ENCODE data around the gene KRT82.
"Not testable (repeated sequence)": the region's sequence is repeated elsewhere in the genome, so short reads cannot be mapped to it uniquely, and the experiment has no call there.

KRT82 gene

DNA sequence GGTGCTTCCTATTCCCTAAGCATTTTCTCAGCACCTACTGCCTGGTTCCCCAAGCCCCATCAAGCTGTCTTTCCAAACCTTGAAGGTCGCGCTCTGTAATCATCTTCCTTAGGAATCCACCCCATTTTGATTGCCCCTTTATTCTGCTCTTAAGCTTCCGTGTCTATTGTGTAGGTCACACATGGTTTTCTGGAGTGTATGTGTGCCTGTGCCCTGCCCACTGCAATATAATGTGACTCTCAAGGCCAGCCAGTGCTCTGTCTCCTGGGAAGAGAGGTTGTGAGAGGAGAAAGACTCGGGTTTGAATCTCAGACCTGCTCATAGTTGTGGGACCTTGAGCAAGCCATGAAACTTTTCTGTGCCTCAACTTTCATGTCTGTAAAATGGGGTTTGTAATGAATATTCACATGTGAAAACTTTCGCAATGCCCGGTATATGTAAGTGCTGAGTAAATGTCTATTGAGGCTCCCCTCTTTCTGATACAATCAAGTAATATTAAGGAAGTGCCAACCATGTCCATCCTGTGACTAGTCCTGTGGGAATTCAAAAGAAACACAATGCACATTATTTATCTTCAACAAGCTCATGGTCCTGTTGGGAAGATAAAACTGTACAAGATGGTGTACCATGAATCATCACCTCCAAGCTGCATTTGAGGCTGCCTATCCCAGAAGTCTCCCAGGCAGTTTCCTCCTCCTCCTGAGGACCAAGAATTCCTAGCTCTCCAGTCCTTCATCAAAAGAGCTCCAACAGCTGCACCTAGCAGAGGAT lies 28.8 kb upstream of the KRT82 start:
- no peak for DNase-seq

DNA sequence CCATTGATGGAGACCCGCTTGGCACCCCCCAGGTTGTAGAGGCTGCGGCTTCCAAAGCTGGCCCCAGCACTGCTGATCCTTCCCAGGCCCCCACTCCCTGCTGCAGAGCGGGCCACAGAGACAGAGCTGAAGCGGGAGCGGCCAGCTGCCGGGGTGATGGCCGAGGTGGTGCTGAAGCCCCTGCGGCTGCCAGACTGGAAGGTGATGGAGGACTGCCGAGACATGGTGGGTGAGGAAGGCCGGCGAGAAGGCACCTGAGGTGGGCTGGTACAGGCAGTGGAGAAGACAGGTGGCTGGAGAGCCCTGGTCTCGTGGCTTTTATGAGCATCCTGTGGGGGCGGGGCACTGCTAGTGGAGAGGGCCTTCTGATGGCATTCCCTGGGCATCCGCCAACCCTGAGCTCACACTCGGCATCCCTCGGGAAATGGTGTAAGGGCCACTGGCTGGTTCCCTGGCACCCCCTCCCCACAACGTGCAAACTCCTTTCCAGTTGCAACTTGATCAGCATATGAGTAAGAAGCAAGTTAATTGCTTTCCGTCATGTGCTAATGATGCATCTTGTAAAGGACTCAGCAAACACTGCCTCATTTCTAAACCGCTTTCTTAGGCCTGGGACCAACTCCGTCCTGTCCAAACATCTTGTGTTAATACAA lies 28.1 kb upstream of the KRT82 start, which contains the start of gene KRT75:
Gene KRT75, minus strand, starts transcription at position 291 of the 653 bp plus-strand sequence. Its CDS starts 67 bp downstream, at position 224.
- no peak for DNase-seq

DNA sequence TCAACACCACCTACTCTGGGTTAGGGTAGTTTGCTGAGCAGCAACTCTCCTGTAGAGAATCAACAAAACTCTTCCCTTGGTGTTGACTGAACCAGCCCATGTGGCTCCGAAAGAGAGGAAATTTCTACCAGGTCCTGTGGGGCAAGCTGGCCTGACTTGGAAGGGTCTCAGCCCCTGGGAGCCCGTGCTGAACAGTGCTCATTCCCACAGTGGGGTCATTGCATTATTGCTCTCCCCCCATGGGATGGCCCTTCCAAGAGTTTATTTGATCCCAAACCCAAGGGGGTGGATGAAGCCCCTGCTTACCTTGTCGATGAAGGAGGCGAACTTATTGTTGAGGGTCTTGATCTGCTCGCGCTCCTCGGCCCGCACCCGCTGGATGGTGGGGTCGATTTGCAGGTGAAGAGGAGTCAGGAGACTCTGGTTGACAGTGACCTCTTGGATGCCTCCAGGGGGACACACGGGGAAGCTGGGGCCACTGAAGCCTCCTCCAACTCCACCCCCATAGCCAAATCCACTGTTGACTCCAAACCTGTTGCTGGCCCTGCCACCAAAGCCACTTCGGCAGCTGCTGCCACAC lies 27.5 kb upstream of the KRT82 start:
- no peak for DNase-seq

DNA sequence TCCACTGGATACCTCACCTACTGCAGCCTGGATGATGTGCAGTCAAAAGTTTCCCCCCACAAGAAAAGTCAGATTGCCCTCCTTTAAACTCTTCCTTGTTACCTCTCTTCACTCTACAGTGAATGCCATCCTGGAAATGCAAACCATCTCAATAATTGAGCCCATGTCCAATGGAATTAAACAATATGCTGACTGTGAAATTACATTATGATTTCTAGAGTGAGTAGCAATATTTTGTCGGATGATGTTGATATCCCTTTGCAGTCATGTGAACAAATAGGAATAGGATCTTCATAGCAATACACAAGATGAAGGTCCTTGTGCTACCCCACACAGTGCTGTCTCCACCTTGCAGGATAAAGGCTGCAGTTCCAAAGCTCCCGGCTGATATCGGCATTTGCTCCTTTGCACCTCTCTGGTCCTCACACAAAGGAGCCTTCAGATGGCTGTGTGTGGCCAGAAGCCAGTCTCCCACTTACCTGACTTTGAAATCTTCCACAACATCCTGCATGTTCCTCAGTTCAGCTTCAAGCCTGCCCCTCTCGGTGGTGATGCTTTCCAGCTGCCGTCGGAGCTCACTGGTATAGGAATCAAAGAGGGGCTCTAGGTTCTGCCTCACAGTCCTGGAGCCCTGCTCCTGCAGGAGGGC lies 26.5 kb upstream of the KRT82 start:
- no peak for DNase-seq

DNA sequence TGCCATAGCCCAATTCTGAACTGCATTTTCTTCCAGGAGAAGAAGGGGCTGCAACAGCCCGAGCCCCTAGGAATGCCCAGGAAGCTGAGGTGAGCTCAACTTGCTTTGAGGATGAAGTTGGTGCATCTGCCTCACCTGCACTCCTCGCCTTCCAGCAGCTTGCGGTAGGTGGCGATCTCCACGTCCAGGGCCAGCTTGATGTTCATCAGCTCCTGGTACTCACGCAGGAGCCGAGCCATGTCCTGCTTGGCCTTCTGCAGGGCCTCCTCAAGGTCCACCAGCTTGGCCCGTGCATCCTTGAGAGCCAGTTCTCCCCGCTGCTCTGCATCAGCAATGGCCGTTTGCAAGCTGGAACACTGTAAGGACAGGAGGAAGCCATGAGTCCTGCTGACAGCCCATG lies 22.0 kb upstream of the KRT82 start:
- no peak for DNase-seq

DNA sequence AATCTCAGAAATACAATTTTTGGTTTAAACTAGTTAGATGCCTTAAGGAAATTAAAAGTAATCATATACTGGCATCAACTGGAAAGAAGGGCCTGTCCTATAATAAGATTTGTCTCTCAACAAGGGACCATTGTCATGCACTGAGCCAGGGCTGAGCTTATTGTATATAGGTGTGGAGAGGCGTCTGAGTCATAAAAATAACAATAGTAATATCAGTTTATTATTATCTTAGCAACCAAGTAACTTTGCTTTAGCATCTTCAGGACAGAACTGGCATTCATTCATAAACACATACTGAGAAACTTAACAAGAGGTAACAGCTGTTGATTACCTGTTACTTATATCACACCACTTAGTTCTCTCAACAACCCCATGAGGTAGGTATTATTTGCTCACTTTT lies 20.9 kb upstream of the KRT82 start:
- DNase-seq = no peak

DNA sequence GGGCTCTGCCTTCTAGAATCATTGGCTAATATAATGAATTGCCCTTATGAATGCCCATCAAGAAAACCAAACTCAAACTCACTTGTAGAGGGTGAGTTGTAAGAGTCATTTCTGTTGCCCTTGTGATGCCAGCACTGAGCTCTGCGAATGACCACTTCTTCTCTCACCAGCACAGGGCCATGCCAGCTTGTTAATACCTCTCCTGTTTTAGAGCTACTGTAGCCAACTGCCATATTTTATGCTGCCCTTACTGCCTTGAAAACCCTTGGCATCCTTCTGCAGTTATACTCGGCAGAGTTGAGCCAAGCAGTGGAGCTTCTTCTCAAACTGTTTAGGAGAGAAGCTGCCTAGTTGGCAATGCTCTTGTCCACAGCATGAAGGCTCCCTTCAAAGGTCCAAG lies 19.9 kb upstream of the KRT82 start:
- DNase-seq = no peak

DNA sequence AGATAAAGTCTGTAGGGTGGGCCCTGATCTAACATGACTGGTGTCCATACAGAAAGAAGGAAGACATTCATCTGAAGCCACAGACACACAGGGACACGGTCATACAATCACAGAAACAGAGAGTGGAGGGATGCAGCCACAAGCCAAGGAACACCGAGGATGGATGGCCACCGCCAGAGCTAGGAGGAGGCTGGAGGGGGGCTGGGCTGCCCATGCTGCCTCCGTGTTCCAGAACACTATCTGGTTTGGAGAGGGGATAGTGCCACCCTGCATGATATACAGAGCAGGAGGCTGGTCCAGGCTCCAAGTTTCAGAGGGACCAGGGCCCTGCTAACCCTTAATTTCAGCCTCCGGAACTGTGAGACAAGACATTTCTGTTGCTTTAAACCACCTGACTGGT lies 19.3 kb upstream of the KRT82 start:
- no peak for DNase-seq

DNA sequence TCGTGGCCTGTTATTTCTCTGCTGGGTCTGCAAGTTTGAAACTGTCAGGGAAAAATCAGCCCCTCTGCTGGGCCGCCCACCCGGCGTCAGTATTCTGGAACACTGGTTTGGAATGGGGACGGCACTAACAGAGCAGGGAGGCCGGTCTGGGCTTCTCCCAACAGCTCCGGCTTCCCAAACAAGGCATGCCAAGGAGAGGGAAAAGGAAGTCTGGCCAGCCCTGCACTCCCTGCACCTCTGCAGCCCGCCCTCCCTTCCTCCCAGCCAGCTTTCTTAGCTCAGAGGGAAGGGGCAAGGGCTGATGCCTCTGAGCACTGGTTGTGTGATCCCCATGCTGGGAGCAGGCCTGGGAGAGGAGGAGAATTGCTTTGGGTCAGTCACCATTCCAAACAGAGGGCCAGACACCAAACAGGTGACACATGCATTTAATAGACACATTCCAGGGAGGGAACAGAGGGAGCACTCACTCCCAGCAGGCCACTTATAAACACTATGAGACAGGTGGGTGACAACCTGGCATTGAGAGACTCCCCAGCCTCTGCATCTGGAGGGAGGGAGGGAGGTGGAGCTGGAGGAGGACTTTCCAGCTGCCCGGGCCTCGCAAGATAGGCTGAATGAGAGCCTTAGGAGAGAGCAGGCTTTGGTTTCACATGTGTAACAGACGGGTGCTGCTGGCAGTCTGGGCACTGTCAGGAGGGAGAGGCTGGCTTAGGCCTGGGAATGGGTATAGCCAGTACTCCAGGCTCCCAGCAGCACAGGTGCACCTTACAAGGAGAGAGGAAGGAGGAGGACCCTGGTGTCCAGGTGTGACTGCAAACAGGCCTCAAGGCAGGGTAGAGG lies 17.7 kb upstream of the KRT82 start:
- no peak for DNase-seq

DNA sequence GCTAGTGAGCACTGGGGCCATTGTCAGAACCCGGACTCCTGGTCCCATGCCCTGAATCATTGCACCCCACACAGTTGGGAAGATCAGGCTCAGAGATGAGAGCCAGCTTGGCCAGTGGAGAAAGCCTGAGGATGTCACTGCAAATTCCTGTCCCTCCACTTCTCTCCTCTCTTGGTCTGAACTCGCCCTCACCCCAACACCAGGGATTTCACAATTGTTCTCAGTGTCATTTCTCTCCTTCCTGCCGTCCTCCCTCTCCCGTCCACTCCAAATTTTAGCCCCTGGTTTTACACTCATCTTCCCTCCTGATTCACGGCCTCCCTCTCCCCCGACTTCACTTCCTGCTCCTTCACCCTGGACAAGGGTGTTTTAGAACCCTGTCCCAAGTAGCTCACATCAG lies 16.9 kb upstream of the KRT82 start:
- no peak for DNase-seq

DNA sequence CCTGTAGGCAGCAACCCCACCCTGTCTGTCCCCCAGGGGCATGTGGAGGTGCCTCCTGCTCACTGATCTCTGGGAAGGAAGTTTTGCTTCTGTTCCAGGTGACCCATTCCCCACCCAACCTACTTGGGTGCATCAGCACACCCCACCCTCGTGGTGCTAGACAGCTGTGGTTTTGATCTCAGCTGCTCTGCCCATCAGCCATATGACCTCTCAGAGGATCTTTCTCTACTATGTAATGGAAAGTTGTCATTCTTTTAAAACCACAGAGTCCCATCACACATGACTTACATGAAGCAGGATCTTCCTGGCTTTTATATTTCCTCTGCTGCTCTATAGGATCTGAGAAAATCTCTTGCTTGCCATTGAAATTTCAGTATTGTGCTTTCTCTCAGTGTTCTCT lies 13.5 kb upstream of the KRT82 start:
- no peak for DNase-seq

DNA sequence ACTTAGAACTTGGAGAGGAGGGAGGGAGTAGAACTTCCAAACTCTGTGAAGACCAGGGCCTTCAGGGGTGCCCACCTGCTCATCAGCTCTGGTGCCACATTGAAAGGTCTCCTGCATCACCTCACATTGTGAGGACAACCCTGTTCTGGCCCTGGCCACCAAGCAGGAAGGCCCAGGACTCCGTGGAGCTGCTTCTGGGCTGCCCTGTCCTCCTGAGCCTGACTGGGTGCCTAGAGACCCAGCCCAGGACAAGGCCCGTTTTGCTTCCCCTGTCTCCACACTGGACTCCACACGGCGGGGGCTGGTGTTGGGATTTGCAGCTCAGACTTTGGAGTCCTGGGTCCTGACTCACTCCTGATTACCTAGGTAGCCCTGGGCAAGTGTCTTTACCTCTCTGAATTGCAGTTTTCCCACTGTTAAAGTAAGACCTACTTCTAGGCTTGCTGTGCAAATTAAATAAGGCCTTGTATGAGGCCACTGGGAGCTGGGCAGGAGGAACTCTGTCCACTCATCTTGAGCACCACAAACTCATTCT lies 12.5 kb upstream of the KRT82 start:
- DNase-seq = no peak

DNA sequence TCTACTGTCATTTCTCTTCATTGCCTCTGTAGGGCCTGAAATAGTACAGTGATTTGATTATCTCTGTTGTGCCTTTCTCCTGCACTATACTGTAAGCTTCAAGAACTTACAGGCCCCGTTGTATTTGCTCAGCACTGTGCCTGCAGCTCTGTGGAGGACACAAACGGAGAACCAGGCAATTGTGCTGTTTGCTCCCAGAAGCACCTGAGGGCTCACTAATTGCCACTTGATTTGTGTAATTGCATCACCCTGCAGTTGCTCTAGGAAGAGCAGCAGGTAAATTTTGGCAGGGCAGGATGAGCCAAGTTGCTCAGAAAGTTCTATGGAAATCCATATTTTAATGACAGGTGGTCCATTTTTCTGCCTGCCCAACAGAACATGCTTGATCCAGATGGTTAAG lies 11.6 kb upstream of the KRT82 start:
- no peak for DNase-seq

DNA sequence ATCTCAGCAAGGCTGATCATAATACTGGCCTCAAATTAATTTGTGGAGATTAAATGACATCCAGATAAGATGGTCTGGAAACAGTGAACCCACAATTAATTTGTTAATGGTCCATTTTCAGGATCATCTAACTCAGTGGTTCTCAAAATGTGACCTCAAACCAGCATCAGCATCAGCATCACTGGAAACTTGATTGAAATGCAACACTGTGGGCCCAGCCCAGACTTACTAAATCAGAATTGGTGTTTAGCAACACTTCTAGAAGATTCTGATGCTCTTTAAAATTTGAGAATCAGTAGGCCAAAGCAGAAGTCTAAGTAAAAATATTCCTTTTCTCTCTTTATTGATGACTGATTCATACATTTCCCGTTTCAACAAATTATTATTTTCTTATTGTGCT lies 10.7 kb upstream of the KRT82 start:
- DNase-seq = no peak

DNA sequence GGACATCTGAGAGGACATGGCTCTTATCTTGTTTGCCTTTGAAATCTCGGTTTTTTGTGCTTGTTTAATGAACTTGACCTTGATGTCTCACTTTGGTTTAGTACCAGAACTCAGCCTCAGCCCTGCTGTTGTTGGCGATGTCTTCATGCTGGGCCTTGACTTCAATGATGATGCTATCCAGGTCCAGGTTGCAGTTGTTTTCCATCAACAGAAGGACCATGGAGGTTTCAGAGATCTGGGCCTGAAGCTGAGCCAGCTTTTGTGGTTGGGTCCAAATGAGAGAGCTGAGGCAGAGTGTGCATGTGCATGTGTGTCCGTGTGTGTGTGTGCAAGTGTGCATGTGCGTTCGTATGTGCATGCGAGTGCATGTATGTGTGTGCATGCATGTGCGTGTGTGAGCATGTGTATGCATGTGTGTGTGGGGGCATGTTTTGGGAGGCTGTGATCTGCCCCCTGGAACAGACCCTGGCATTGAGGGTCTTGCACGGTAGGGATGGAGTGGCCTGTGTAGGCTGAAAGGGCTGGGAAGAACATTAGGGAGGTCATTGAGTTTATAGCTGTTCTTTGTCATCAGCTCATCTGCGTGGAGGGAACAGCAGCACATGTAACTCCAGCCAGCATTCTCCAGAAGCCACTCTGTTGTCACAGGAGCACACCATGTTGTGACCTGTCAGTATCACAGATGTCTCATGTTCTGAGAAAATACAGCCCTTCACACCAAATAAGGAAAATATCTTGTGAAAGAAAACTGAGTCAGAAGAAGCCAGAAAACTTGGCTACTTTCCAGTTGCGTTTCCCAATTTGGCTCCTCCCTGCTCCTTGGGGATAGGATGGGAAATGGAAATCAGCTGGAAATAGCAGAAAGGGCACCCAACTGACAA lies 10.0 kb upstream of the KRT82 start:
- DNase-seq = no peak

DNA sequence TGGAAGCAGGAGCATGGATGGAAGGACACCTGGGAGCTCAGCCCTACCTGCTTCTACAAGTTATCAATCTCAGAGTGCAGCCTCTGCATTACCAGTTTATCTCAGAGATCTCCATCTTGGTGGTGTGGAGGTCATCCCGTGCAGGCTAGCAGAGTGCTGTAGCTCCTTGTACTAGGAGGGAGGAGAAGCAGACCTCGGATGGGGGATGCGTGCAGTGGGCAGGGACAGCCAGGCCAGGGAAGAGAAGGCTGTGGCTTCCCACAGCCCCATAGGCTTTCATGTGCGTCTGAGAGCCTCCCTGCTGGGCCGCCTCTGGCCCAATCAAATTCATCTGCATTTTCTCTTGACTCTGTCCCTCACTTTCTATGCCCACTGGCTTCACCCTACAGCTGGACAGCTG lies 8.8 kb upstream of the KRT82 start:
- no peak for DNase-seq

DNA sequence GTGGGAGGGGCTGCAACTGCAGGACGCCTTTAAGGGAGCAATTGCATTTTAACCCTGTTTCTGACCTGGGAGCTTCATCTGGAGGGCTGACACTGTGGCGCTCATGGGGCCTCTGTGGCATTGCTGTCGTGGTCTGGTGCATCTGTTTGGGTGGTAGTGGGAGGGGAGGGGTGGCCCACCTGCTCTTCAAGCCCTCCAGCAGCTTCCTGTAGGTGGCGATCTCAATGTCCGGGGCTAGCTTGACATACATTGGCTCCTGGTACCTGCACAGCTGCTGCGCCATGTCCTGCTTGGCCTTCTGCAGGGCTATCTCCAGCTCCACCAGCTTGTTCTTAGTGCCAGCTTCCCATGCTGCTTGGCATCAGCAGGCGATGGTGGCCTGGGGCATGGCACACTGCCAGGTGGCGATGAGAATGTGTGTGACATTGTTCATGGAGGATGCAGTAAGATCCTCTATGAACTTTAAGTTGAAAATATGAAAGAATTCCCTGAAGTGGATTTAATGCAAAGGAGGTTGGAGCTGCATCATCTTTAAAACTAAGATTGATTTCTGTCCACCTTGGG lies 7.7 kb upstream of the KRT82 start:
- no peak for DNase-seq

DNA sequence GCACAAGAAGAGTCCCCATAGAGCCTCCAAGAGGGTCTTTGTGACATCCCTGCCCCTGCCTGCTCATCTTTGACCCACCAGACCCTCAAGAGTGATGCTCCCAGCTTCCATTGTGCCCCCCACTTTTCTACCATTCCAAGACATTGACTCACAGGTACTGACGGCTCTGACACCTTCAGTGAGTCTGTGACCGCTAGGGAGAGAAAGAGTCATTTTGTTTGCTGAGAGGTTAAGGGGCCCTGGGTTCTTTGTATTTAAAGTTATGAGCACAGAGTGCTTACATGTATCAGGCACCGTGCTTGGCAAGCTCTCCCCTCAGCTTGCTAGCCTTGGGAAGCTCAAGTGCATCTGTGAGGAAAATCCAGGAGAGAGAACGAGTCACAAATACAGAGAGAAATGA lies 7.1 kb upstream of the KRT82 start:
- no peak for DNase-seq

DNA sequence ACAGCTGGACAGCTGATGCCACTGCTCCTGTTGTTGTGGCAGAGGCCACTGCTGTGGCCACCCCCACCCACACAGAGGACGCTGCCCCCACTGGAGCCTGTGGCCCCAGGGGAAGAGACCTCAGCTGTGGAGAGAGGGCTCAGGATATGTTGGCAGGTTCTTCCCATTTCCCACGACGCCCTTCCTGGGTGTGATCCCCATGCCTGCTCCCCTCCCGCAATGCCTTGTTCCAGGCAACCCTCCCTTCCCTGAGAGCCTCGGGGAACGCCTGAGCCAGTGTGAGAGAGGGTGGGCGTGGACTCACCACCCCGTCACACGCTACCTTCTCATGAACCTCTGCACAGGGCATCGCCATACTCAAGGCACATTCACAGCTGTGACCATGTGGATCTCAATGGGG lies 5.7 kb upstream of the KRT82 start:
- DNase-seq = no peak

DNA sequence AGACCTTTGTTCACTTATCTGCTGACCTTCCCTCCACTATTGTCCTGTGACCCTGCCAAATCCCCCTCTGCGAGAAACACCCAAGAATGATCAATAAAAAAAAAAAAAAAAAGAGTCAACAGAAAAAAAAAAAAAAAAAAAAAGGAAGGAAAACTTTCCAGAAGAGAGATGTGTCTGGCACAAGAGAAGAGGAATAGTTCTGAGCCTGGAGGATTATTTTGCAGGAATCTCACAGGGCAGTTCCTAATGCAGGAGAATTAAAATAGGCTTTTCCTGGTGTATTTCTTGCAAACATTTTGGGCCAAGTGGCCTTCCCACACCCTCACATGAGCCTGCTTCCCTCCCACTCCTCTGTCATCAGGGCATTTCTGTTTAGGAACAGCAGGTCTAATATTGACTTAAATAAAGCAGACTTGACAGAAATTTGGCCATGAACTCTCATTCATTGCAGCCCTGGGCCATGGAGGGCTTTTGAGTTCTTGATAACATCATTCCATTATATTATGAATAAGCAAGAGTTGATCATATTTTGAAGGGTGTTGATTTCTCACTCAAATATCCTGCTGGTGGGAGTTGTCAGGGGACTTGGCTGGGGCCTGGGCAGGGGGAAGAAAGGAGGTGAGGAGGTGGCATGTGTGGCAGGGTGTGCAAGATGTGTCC lies 4.6 kb upstream of the KRT82 start:
- DNase-seq = not testable (repeated sequence)

DNA sequence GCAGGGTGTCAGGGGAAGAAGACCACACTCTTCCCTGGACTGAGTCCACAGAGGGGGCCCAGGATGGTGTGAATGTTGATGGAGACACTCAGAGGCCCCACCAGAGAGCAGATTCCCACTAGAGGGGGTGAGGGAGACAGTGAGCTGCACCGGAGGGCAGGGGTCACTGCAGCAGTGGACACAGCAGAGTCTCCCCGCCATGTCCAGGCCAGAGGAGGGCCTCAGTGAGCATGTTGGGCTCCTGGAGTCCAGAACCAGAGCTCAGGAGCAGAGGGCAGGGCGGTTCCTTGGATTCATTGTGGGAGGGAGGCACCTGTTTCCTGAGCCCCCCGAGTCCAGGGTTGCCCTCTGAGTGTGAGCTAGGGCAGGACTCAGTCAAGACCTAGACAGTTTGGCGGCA lies 1.8 kb upstream of the KRT82 start:
- no peak for DNase-seq

Measured in CD4-positive, alpha-beta T cell treated with Interleukin-21 for 1 hour (primary cell).